HG03520 (cell line): ENCODE data around the gene PLEKHA6.
"Not testable (repeated sequence)": the region's sequence is repeated elsewhere in the genome, so short reads cannot be mapped to it uniquely, and the experiment has no call there.

Experiments
- ATAC-seq: cut with Tn5 transposase; IDR thresholded peaks from one replicate; pipeline ENCODE4 v1.9.1; 2021; ENCODE audit warnings: mild to moderate bottlenecking, moderate library complexity; ENCODE audit not compliant: unreplicated experiment

Gene PLEKHA6

GRCh38 chr1:204316164-204316563 is 43.6 kb downstream of the PLEKHA6 start:
- no peak for ATAC-seq

- ATAC-seq: no peak
These were observed 44.7 kb downstream of the PLEKHA6 start for GRCh38 chr1:204314893-204315658.

- ATAC-seq: no peak
These were observed 45.4 kb downstream of the PLEKHA6 start for GRCh38 chr1:204314171-204314892.

GRCh38 chr1:204313675-204314074 is 46.1 kb downstream of the PLEKHA6 start:
- no peak for ATAC-seq

GRCh38 chr1:204310970-204311369 is 48.8 kb downstream of the PLEKHA6 start:
- ATAC-seq: not testable (repeated sequence)

GRCh38 chr1:204308023-204308628 is 51.6 kb downstream of the PLEKHA6 start:
- ATAC-seq: no peak

- ATAC-seq: no peak
These were observed 52.3 kb downstream of the PLEKHA6 start for GRCh38 chr1:204307334-204307883.

- no peak for ATAC-seq
These were observed 53.7 kb downstream of the PLEKHA6 start for GRCh38 chr1:204306076-204306475.

- no peak for ATAC-seq
These were observed 55.7 kb downstream of the PLEKHA6 start for GRCh38 chr1:204304067-204304466.

GRCh38 chr1:204302769-204303168 is 57.0 kb downstream of the PLEKHA6 start:
- ATAC-seq: no peak

- ATAC-seq: no peak
These were observed 58.4 kb downstream of the PLEKHA6 start for GRCh38 chr1:204301171-204301957.

GRCh38 chr1:204299814-204300365 is 59.8 kb downstream of the PLEKHA6 start:
- ATAC-seq: no peak

GRCh38 chr1:204296431-204296988 is 63.2 kb downstream of the PLEKHA6 start:
- ATAC-seq: no peak

GRCh38 chr1:204295671-204296070 is 64.1 kb downstream of the PLEKHA6 start:
- no peak for ATAC-seq

GRCh38 chr1:204294357-204294756 is 65.4 kb downstream of the PLEKHA6 start:
- ATAC-seq: no peak

- no peak for ATAC-seq
These were observed 66.0 kb downstream of the PLEKHA6 start for GRCh38 chr1:204293605-204294337.

- ATAC-seq: no peak
These were observed 67.0 kb downstream of the PLEKHA6 start for GRCh38 chr1:204292740-204293139.

GRCh38 chr1:204289280-204289679 is 70.4 kb downstream of the PLEKHA6 start:
- ATAC-seq: no peak

- ATAC-seq: no peak
These were observed 71.6 kb downstream of the PLEKHA6 start for GRCh38 chr1:204288021-204288588.
